Ishikawa (cell line): Measurements from ENCODE around the gene RPL14.

Source experiments
- CEBPB ChIP-seq: IDR thresholded peaks from 2 replicates; pipeline ENCODE4 v1.6.1; 2012
- CREB1 ChIP-seq: IDR thresholded peaks from 2 replicates; pipeline ENCODE4 v1.6.1; 2012; ENCODE audit warnings: low read depth
- EGR1 ChIP-seq: IDR thresholded peaks from 2 replicates; pipeline ENCODE4 v1.6.1; 2012
- EP300 ChIP-seq: IDR thresholded peaks from 2 replicates; pipeline ENCODE4 v1.6.1; 2012; ENCODE audit warnings: borderline replicate concordance
- FOXM1 ChIP-seq: IDR thresholded peaks from 2 replicates; pipeline ENCODE4 v1.6.1; 2012; ENCODE audit warnings: low read depth, borderline replicate concordance
- NFIC ChIP-seq: IDR thresholded peaks from 2 replicates; pipeline ENCODE4 v1.6.1; 2012
- RAD21 ChIP-seq: IDR thresholded peaks from 2 replicates; pipeline ENCODE4 v1.6.1; 2012; ENCODE audit warnings: low read depth
- REST ChIP-seq: IDR thresholded peaks from 2 replicates; pipeline ENCODE4 v1.6.1; 2012; ENCODE audit warnings: low read depth, mild to moderate bottlenecking
- TAF1 ChIP-seq: IDR thresholded peaks from 2 replicates; pipeline ENCODE4 v1.6.1; 2012; ENCODE audit warnings: low read depth, mild to moderate bottlenecking
- TCF12 ChIP-seq: IDR thresholded peaks from 2 replicates; pipeline ENCODE4 v1.6.1; 2012; ENCODE audit warnings: low read depth
- TEAD4 ChIP-seq: IDR thresholded peaks from 2 replicates; pipeline ENCODE4 v1.6.1; 2012
- USF1 ChIP-seq: IDR thresholded peaks from 2 replicates; pipeline ENCODE4 v1.6.1; 2012
- YY1 ChIP-seq: IDR thresholded peaks from 2 replicates; pipeline ENCODE4 v1.6.1; 2012; ENCODE audit warnings: low read depth
- ZBTB7A ChIP-seq: IDR thresholded peaks from 2 replicates; pipeline ENCODE4 v1.6.1; 2012; ENCODE audit warnings: low read depth
- TF ChIP-seq, protein P1 (sequence below): IDR thresholded peaks from 2 replicates; pipeline ENCODE4 v1.6.1; 2012

RPL14 gene

GRCh38 chr3:40502034-40502433 lies 44.9 kb downstream of the RPL14 start:
- TF ChIP-seq YY1 (no peak), ZBTB7A (no peak), FOXM1 (no peak), TAF1 (no peak), REST (no peak), TCF12 (no peak), CEBPB (no peak), EP300 (no peak), USF1 (no peak), TEAD4 (no peak), CREB1 (no peak), EGR1 (no peak), NFIC (no peak)
- TF ChIP-seq, protein P1, sequence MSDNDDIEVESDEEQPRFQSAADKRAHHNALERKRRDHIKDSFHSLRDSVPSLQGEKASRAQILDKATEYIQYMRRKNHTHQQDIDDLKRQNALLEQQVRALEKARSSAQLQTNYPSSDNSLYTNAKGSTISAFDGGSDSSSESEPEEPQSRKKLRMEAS: no peak

DNA sequence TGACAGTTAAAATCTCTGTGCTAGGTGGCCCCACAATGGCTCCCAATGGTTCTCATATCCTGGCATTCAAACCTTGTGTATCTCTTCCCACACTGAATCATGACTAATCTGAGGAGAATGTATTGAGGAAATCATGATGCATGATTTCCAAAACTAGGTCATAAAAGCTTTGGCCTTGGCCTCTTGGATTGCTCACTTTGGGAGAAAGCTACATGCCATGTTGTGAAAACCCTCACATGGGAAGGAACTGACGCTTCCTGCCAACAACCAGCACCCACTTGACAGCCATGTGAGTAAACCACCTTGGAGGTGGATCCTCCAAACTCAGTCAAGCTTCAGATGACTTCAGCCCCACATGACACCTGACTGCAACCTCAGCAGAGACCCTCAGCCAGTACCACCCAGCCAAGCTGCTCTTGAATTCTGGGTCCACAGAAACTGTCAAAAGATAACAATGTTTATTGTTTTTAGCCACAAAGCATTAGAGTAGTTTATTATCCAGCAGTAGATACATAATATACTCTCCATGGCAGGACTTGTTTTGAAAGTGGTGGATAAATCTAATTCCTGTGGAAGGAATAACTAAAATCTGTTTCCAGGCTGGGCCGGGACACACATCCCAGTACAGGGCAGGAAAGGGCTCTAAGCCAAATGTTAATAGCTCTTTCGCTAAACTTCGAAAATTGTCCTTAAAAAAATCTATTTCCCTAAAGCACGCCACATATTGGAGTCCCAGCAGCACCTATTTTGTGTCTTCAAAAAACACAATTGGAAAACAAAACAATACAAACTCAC lies 47.7 kb downstream of the RPL14 start:
- TF ChIP-seq CREB1 (no peak), USF1 (no peak), TAF1 (no peak), CEBPB (no peak), REST (no peak), NFIC (no peak), ZBTB7A (no peak), EP300 (no peak), TEAD4 (no peak), RAD21 (no peak), TCF12 (no peak), EGR1 (no peak), FOXM1 (no peak), YY1 (no peak)
- TF ChIP-seq, protein P1: no peak

DNA sequence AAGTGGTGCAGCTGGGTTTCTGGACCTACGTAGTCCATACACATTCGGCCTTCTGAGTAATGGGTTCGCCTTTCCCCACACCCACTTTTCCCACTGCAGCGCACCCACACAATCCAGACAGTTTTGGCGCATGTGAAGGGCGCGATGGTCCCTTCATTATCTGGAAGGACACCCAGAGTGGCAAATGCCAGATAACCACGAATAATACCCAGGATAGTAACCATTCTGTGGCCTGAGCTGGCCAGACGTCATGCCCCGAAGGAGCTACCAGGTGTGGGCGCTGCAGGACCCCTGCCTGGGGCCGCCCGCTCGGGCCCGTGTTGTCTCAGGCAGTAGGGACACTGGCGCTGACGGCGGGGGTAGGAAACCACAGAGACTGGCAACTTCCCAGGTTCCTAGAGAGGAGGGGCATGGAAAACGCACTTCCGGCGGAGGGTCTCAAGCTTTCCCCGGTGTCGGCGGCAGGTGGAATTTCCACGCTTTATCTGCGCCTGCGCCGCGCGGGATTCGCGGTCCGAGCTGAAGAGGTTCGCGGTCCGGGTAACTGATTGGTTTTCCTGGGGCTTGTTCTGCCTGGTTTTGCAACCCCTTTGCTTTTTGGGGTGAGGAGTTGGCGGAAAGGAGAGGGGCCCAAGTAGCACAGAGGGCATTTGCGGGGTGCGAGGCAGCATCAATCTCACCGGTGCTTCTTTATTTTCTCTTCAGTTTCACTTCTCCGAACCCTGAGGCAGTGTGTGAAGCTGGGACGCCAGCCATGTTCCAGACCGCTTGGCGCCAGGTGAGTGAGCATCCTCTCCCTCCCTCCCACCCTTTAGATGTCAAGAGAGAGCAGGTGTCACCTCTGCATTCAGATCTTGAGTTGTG lies 48.7 kb downstream of the RPL14 start, which contains the start of gene ZNF620:
Gene ZNF620 (plus strand): TSS at position 441 of the 864 bp plus-strand sequence. CDS start 314 bp downstream, at position 755.
- TF ChIP-seq FOXM1 (no peak), CREB1 (0 out of 2 replicates have a peak, but pooled peaks have one; percentile 22), EP300 (no peak), EGR1 (peak; percentile 24; the same call in 1 of the 2 replicates), USF1 (no peak; the same call in 1 of the 2 replicates), TCF12 (peak; percentile 63; the same call in 1 of the 2 replicates), RAD21 (0 out of 2 replicates have a peak, but pooled peaks have one; percentile 14), TEAD4 (peak; percentile 17; the same call in 1 of the 2 replicates), ZBTB7A (peak; percentile 73; the same call in 1 of the 2 replicates), YY1 (0 out of 2 replicates have a peak, but pooled peaks have one; percentile 10), NFIC (peak; percentile 68), TAF1 (peak; percentile 79)
- TF ChIP-seq, protein P1: peak; percentile 57
